Loucy (cell line): ENCODE results near the gene CSGALNACT2.

Experiments
- EZH2phosphoT487 ChIP-seq: fragments of 200-600 bp; IDR thresholded peaks from 2 replicates; pipeline ENCODE4 v1.6.1; 2018; ENCODE audit warnings: antibody characterized with exemption, mild to moderate bottlenecking, moderate library complexity, borderline replicate concordance
- TF ChIP-seq, protein P1 (sequence below): fragments of 200-600 bp; sonication (generic); conservative IDR thresholded peaks from 2 replicates; pipeline ENCODE4 v1.5.1; 2014; ENCODE audit warnings: mild to moderate bottlenecking, antibody characterized with exemption, low read length

- TF ChIP-seq, protein P1, sequence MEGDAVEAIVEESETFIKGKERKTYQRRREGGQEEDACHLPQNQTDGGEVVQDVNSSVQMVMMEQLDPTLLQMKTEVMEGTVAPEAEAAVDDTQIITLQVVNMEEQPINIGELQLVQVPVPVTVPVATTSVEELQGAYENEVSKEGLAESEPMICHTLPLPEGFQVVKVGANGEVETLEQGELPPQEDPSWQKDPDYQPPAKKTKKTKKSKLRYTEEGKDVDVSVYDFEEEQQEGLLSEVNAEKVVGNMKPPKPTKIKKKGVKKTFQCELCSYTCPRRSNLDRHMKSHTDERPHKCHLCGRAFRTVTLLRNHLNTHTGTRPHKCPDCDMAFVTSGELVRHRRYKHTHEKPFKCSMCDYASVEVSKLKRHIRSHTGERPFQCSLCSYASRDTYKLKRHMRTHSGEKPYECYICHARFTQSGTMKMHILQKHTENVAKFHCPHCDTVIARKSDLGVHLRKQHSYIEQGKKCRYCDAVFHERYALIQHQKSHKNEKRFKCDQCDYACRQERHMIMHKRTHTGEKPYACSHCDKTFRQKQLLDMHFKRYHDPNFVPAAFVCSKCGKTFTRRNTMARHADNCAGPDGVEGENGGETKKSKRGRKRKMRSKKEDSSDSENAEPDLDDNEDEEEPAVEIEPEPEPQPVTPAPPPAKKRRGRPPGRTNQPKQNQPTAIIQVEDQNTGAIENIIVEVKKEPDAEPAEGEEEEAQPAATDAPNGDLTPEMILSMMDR = no peak
- TF ChIP-seq EZH2phosphoT487 = no peak
These were observed 18.5 kb downstream of the CSGALNACT2 start for GRCh38 chr10:43156590-43157341.
